Measurements from ENCODE around the gene CADM4. TPM values are rescaled to one million over a fixed set of nuclear protein-coding genes. Genes with fewer than 3 reads are reported as not detected.

CADM4 gene
- total and polyA plus RNA-seq, 2 experiments from 2014 or later: 16.6 to 22.7 TPM

DNA sequence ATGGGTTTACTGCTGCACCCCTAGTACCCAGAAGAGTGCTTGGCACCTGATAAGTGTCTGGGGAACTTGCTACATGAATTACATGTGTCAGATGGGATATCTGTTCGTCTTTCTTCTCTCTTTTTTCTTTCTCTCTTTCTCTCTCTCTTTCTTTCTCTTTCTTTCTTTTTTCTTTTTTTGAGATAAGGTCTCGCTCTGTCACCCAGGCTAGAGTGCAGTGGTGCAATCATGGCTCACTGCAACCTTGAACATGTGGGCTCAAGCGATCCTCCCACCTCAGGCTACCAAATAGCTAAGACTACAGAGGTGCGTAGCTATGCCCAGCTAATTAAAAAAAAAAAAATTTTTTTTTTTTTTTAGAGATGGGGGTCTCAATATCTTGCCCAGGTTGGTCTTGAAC, 6.1 kb downstream of the CADM4 start:
- Histone ChIP-seq H4K20me1 (ENCODE audit: insufficient read depth, poor library complexity, severe bottlenecking) (no peaks in the 10 kb centered on the region), H3K9me2 (replicated peaks; ENCODE audit: insufficient read depth) (no peaks in the 10 kb centered on the region), H3K79me2 (no peaks in the 10 kb centered on the region), H2AFZ (no peak overlapping the region), H3K4me3 (no peak overlapping the region), H3K4me2 (no peak overlapping the region), H3K36me3 (replicated peaks; ENCODE audit: insufficient read depth, low read depth) (no peaks in the 10 kb centered on the region), H3K27ac (no peak overlapping the region), H3K27me3 (no peaks in the 10 kb centered on the region), H3K4me1 (ENCODE audit: insufficient read depth) (peaks cover 13% of the 10 kb centered on the region), H3K9me3 (ENCODE audit: low read depth) (no peaks in the 10 kb centered on the region)
- DNase-seq (ENCODE audit: low spot score): no peak
- TF ChIP-seq EZH2 (IDR thresholded peaks at IDR 0.05; ENCODE audit: borderline replicate concordance) (no peak), EZH2phosphoT487 (IDR thresholded peaks at IDR 0.05; ENCODE audit: low read depth, severe bottlenecking, unreplicated experiment) (no peak)
- TF ChIP-seq, protein P1, sequence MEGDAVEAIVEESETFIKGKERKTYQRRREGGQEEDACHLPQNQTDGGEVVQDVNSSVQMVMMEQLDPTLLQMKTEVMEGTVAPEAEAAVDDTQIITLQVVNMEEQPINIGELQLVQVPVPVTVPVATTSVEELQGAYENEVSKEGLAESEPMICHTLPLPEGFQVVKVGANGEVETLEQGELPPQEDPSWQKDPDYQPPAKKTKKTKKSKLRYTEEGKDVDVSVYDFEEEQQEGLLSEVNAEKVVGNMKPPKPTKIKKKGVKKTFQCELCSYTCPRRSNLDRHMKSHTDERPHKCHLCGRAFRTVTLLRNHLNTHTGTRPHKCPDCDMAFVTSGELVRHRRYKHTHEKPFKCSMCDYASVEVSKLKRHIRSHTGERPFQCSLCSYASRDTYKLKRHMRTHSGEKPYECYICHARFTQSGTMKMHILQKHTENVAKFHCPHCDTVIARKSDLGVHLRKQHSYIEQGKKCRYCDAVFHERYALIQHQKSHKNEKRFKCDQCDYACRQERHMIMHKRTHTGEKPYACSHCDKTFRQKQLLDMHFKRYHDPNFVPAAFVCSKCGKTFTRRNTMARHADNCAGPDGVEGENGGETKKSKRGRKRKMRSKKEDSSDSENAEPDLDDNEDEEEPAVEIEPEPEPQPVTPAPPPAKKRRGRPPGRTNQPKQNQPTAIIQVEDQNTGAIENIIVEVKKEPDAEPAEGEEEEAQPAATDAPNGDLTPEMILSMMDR (IDR thresholded peaks at IDR 0.05; ENCODE audit: poor library complexity): no peak
- 81% methylated on average over 4 of the region's 4 CpGs for WGBS (ENCODE audit: low lambda C conversion rate, missing lambda C conversion rate)

DNA sequence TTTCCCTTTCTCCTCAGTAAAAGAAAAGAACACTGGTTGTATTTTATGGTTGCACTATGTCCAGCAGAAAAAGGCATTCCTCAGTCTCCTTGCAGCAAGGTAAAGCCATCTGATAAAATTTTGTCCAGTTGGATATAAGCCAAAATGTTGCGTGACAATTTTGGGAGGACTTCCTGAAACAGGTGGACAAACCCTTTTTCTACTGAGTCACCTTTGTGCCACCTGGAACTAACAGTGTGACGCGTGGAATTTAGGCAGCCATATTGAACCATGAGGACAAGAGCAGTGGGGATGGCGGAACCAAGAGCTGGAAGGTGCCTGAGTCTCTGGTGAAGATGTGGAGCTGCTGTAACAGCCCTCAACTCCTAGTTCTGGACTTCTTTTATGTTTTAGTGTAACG, 8.2 kb downstream of the CADM4 start:
- H3K4me2 ChIP-seq: no peak overlapping the region
- no peak for DNase-seq (ENCODE audit: low spot score)
- H3K36me3 ChIP-seq (replicated peaks; ENCODE audit: insufficient read depth, low read depth): no peaks in the 10 kb centered on the region
- no peaks in the 10 kb centered on the region for H3K27me3 ChIP-seq
- no peaks in the 10 kb centered on the region for H4K20me1 ChIP-seq (ENCODE audit: insufficient read depth, poor library complexity, severe bottlenecking)
- no peak overlapping the region for H3K27ac ChIP-seq
- no peak overlapping the region for H3K4me3 ChIP-seq
- H3K9me2 ChIP-seq (replicated peaks; ENCODE audit: insufficient read depth): no peaks in the 10 kb centered on the region
- no peaks in the 10 kb centered on the region for H3K79me2 ChIP-seq
- TF ChIP-seq, protein P1 (IDR thresholded peaks at IDR 0.05; ENCODE audit: poor library complexity): no peak
- TF ChIP-seq EZH2phosphoT487 (IDR thresholded peaks at IDR 0.05; ENCODE audit: low read depth, severe bottlenecking, unreplicated experiment) (no peak), EZH2 (IDR thresholded peaks at IDR 0.05; ENCODE audit: borderline replicate concordance) (no peak)
- H3K4me1 ChIP-seq (ENCODE audit: insufficient read depth): peaks cover 13% of the 10 kb centered on the region
- no peak overlapping the region for H2AFZ ChIP-seq
- H3K9me3 ChIP-seq (ENCODE audit: low read depth): no peaks in the 10 kb centered on the region
- 96% methylated on average over 5 of the region's 5 CpGs for WGBS (ENCODE audit: low lambda C conversion rate, missing lambda C conversion rate)

DNA sequence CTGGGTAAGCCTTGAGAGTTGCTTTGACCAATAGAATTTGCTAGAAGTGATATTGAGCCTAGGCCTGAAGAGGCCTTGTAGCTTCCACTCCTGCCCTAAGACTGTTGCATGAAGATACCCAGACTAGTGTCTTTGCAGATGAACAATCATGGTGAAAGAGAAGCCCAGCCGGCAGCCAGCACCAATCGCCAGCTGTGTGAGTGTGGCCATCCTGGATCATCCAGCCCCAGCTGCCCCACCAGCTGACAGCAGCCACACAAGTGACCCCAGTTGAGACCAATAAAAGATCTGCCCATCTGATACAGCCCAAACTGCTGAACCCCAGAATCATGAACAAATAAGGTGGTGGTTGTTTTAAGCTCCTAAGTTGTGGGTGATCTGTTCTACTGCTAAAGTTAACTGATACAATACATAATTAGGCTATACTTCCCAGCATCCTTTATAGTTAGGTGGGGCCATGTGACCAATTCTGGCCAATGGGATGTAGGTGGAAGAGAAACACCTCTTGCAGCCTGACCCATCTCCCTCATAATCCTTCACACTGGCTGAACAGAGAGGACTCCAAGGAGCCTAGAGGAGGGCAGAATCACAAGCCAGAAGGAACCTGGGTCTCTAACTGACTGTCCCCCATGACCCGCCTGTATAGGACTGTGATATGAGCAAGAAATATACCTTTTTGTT, 10.9 kb downstream of the CADM4 start:
- Histone ChIP-seq H3K9me3 (ENCODE audit: low read depth) (no peaks in the 10 kb centered on the region), H3K79me2 (no peaks in the 10 kb centered on the region), H3K27ac (no peak overlapping the region), H3K4me1 (ENCODE audit: insufficient read depth) (no peaks in the 10 kb centered on the region), H2AFZ (no peak overlapping the region), H3K4me2 (no peak overlapping the region), H3K36me3 (replicated peaks; ENCODE audit: insufficient read depth, low read depth) (no peaks in the 10 kb centered on the region), H3K4me3 (no peak overlapping the region), H3K27me3 (no peaks in the 10 kb centered on the region), H3K9me2 (replicated peaks; ENCODE audit: insufficient read depth) (no peaks in the 10 kb centered on the region), H4K20me1 (ENCODE audit: insufficient read depth, poor library complexity, severe bottlenecking) (no peaks in the 10 kb centered on the region)
- no peak for TF ChIP-seq EZH2phosphoT487 (IDR thresholded peaks at IDR 0.05; ENCODE audit: low read depth, severe bottlenecking, unreplicated experiment)
- TF ChIP-seq, protein P1 (IDR thresholded peaks at IDR 0.05; ENCODE audit: poor library complexity): no peak
- no peak for TF ChIP-seq EZH2 (IDR thresholded peaks at IDR 0.05; ENCODE audit: borderline replicate concordance)
- DNase-seq (ENCODE audit: low spot score): no peak
- 97% methylated on average over 3 of the region's 3 CpGs for WGBS (ENCODE audit: low lambda C conversion rate, missing lambda C conversion rate)
